HCT116 (cell line): ENCODE data around the gene NMU. TPM values are rescaled to one million over a fixed set of nuclear protein-coding genes. Genes with fewer than 3 reads are reported as not detected.

Experiments used
- ATAC-seq: fragments of 200-7000 bp; cut with Tn5 transposase; 2 replicates; pipeline ENCODE4 v1.9.1; 2020; ENCODE audit warnings: mild to moderate bottlenecking, moderate library complexity
- BruUV-seq: library from RNA; stranded (reverse); fragments of 400-500 nt; replicated peaks from 2 replicates; lab custom pipeline; 2021; lab: Mats Ljungman, UMichigan
- CTCF ChIA-PET: fragments of 300-600 bp; sonication (Branson Sonifier 250); formaldehyde crosslinking; loops from one replicate; lab custom pipeline; 2021; ENCODE audit warnings: antibody characterized with exemption; lab: Charles Lee
- POLR2A ChIA-PET: fragments of 300-600, 350-600 bp; sonication (Branson Sonifier 250); formaldehyde crosslinking; loops from one replicate; lab custom pipeline; 2021; ENCODE audit warnings: antibody characterized with exemption; lab: Charles Lee
- RAD21 ChIA-PET, 2 experiments: fragments of 300-600 bp; sonication (Branson Sonifier 250); formaldehyde crosslinking; loops; one replicate each; lab custom pipeline; 2023; ENCODE audit warnings: low total read pairs in 2 of 2; ENCODE audit not compliant: uncharacterized antibody in 2 of 2, unreplicated experiment in 2 of 2, low non-redundant PET in 1 of 2; lab: Charles Lee
- DNase-seq: peaks from one replicate; pipeline ENCODE4 v3.0.0-alpha.2; 2010; ENCODE audit warnings: low read depth, low spot score
- H2AFZ ChIP-seq: fragments of 200-600 bp; shearing (Covaris generic), sonication (generic); 2 replicates; pipeline ENCODE4 v1.6.1; 2017; ENCODE audit warnings: low read depth, mixed run types, mixed read lengths, antibody characterized with exemption, low read length; ENCODE audit not compliant: poor library complexity, severe bottlenecking
- H3K27ac ChIP-seq: 2 replicates; pipeline ENCODE4 v1.5.1; 2012; ENCODE audit warnings: low read depth, low read length
- H3K27me3 ChIP-seq: fragments of 200-600 bp; sonication (generic); 2 replicates; pipeline ENCODE4 v1.6.1; 2016; ENCODE audit warnings: mixed run types, low read length, mixed read lengths; ENCODE audit not compliant: insufficient read depth
- H3K36me3 ChIP-seq, 2 experiments: fragments of 200-500 bp in 1 of 2; fragments of 200-600 bp in 1 of 2; sonication (Bioruptor generic) in 1 of 2; sonication (generic) in 1 of 2; 2 replicates each; pipeline versions ENCODE4 v1.5.1 to v1.6.1; 2014 to 2016; ENCODE audit warnings: low read length in 2 of 2, inconsistent platforms in 1 of 2, mixed read lengths in 1 of 2, mixed run types in 1 of 2; ENCODE audit not compliant: insufficient read depth in 2 of 2, control insufficient read depth in 1 of 2
- H3K4me1 ChIP-seq, 2 experiments: fragments of 200-600 bp in 1 of 2; sonication (generic) in 1 of 2; 2 replicates each; pipeline versions ENCODE4 v1.5.1 to v1.6.1; 2012 to 2017; ENCODE audit warnings: low read length in 2 of 2, inconsistent platforms in 1 of 2, mild to moderate bottlenecking in 1 of 2, mixed read lengths in 1 of 2, mixed run types in 1 of 2, moderate library complexity in 1 of 2; ENCODE audit not compliant: insufficient read depth in 2 of 2, control insufficient read depth in 1 of 2
- H3K4me2 ChIP-seq: fragments of 200-600 bp; sonication (generic); 2 replicates; pipeline ENCODE4 v1.6.1; 2017; ENCODE audit warnings: mixed run types, low read length, mixed read lengths
- H3K4me3 ChIP-seq, 2 experiments: fragments of 200-600 bp in 1 of 2; sonication (generic) in 1 of 2; replicated peaks in 1 of 2; 2 replicates each; pipeline ENCODE4 v1.5.1; 2011 to 2016; ENCODE audit warnings: low read length in 2 of 2, control low read depth in 1 of 2, low read depth in 1 of 2, mild to moderate bottlenecking in 1 of 2, mixed read lengths in 1 of 2, mixed run types in 1 of 2
- H3K79me2 ChIP-seq: fragments of 200-600 bp; sonication (generic); 2 replicates; pipeline ENCODE4 v1.6.1; 2017; ENCODE audit warnings: mild to moderate bottlenecking, mixed run types, low read length, moderate library complexity, mixed read lengths; ENCODE audit not compliant: insufficient read depth
- H3K9ac ChIP-seq: fragments of 200-600 bp; sonication (generic); 2 replicates; pipeline ENCODE4 v1.6.1; 2016; ENCODE audit warnings: low read length, mixed read lengths
- H3K9me2 ChIP-seq: fragments of 200-600 bp; sonication (generic), shearing (Covaris generic); 2 replicates; pipeline ENCODE4 v1.6.1; 2017; ENCODE audit warnings: mixed run types, mild to moderate bottlenecking, moderate library complexity; ENCODE audit not compliant: insufficient read depth
- H3K9me3 ChIP-seq, 2 experiments: fragments of 200-500 bp in 1 of 2; fragments of 200-600 bp in 1 of 2; sonication (Bioruptor generic) in 1 of 2; sonication (generic) in 1 of 2; 2 replicates each; pipeline ENCODE4 v1.6.1; 2014 to 2017; ENCODE audit warnings: low read length in 2 of 2, mixed read lengths in 2 of 2, inconsistent platforms in 1 of 2, low read depth in 1 of 2, mild to moderate bottlenecking in 1 of 2, mixed run types in 1 of 2, moderate library complexity in 1 of 2; ENCODE audit not compliant: control insufficient read depth in 1 of 2, insufficient read depth in 1 of 2
- H4K20me1 ChIP-seq: fragments of 200-600 bp; sonication (generic), shearing (Covaris generic); 2 replicates; pipeline ENCODE4 v1.6.1; 2017; ENCODE audit warnings: mixed run types, mild to moderate bottlenecking, moderate library complexity; ENCODE audit not compliant: insufficient read depth
- POLR2A ChIP-seq: IDR thresholded peaks from 2 replicates; pipeline ENCODE4 v1.7.0; 2011; ENCODE audit warnings: borderline replicate concordance; ENCODE audit not compliant: insufficient read depth, insufficient read length; ENCODE audit errors: extremely low read depth
- POLR2AphosphoS5 ChIP-seq: IDR thresholded peaks from 2 replicates; pipeline ENCODE4 v1.6.1; 2011; ENCODE audit warnings: mild to moderate bottlenecking, low read depth, low read length, moderate library complexity
- SIN3A ChIP-seq: IDR thresholded peaks from 2 replicates; pipeline ENCODE4 v1.6.1; 2012; ENCODE audit warnings: low read depth
- SP1 ChIP-seq: IDR thresholded peaks from 2 replicates; pipeline ENCODE4 v1.6.1; 2012; ENCODE audit warnings: low read depth
- intact Hi-C: fragments of 100-400 bp; cut with micrococcal nuclease; formaldehyde crosslinking; loops from 2 replicates; pipeline ENCODE4 v1.10.0; 2022
- total RNA-seq: library from RNA; stranded (reverse); gene quantifications from one replicate; pipeline ENCODE4 v1.2.1, GENCODE V29; 2021; ENCODE audit not compliant: unreplicated experiment
- TF ChIP-seq, protein P1 (sequence below): IDR thresholded peaks from 2 replicates; pipeline ENCODE4 v1.6.1; 2012
- TF ChIP-seq, protein P2 (sequence below), 3 experiments: fragments of 200-600 bp in 1 of 3; sonication (generic) in 1 of 3; IDR thresholded peaks in 2 of 3; conservative IDR thresholded peaks in 1 of 3; 2 replicates each; pipeline ENCODE4 v1.5.1; 2012 to 2017; ENCODE audit warnings: low read depth in 2 of 3, low read length in 2 of 3, antibody characterized with exemption in 1 of 3, borderline replicate concordance in 1 of 3, control low read depth in 1 of 3, mild to moderate bottlenecking in 1 of 3, mixed read lengths in 1 of 3, mixed run types in 1 of 3, moderate library complexity in 1 of 3; ENCODE audit not compliant: insufficient read depth in 1 of 3
- TF ChIP-seq, protein P3 (sequence below): IDR thresholded peaks from 2 replicates; pipeline ENCODE4 v1.6.1; 2011; ENCODE audit warnings: mild to moderate bottlenecking, low read length, moderate library complexity; ENCODE audit not compliant: insufficient replicate concordance; ENCODE audit errors: extremely low read depth

Gene NMU
- total RNA-seq, 1 experiment from 2014 or later, result 81.1 TPM

DNA sequence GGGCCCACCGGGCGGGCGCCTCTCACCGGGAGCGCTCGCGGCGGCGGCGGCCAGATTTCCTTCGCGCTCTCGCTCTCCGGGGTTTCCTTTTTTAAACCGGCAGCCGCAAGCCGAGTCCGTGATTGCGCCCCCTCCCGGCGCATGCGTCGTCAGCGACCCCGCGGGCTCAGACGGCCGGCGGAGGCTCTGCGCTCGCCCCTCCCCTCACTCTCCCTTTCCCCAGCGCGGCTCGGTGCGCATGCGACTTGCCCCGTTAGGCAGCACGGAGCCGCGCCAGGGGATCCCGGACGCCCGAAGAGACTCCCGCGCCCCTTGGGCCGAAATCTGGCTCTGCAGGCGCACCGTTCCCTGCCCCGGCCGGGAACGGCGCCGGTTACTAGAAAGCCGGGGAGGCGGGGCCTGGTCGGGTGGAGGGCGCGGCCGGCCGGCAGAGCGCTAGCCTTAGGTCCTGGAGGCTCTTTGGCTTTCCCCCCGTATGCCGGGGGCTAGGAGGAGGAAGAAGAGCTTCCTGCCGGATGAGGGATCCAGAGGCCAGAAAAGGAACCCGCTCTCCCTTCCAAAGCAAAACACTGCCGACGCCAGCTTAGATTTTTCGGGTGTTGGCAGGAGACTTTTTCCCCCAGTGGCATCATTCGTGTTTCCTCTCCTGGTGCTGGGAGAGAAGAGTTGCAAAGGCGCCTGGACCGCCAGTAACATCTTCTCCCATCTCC lies 89.2 kb downstream of the NMU start, which contains the start of gene CLOCK:
TSS of gene CLOCK (minus strand) at position 154 of the 710 bp plus-strand sequence. CDS start 64,124 bp downstream, outside the sequence.
- no TSS peak for BruUV-seq

More for the DNA sequence above, 89.2 kb downstream of the NMU start, which contains the start of gene CLOCK:
- intact Hi-C loops, result loop anchor here (5.0 to 10.0 kb wide), 4 partner anchors 88 to 200 kb away; partner anchors contain the start of genes NMU and SRD5A3
- POLR2A ChIA-PET, result interaction anchor here (0.7 to 0.9 kb wide), 2 partner anchors 11 to 187 kb away, joined by 3 read pairs; no protein-coding TSS in a partner anchor
- H3K36me3 ChIP-seq, result no peaks in the 10 kb centered on the region
- RAD21 ChIA-PET, result no interaction called here
- H3K9me3 ChIP-seq, result no peaks in the 10 kb centered on the region
- ATAC-seq, result peak; percentile 60
- CTCF ChIA-PET, result interaction anchor here (1.0 kb wide), 1 partner anchor 200 kb away, joined by 5 read pairs; the partner anchor contains the start of gene SRD5A3
- peak within 1 kb of the TSS; percentile 73 to 80 for H3K4me3 ChIP-seq
- H4K20me1 ChIP-seq, result no peaks in the 10 kb centered on the region
- no peak within 1 kb of the TSS for H2AFZ ChIP-seq
- peak within 1 kb of the TSS; percentile 85 for H3K9ac ChIP-seq
- H3K79me2 ChIP-seq, result peaks cover 48% of the 10 kb centered on the region
- peak; percentile 68 for DNase-seq
- TF ChIP-seq POLR2AphosphoS5, result peak; percentile 37; the same call in 1 of the 2 replicates
- TF ChIP-seq, protein P1, sequence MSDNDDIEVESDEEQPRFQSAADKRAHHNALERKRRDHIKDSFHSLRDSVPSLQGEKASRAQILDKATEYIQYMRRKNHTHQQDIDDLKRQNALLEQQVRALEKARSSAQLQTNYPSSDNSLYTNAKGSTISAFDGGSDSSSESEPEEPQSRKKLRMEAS, result peak; percentile 60; the same call in 1 of the 2 replicates
- no peak for TF ChIP-seq SP1
- 0 out of 2 replicates have a peak, but pooled peaks have one; percentile 28 for TF ChIP-seq SIN3A
- TF ChIP-seq POLR2A, result peak; percentile 47
- TF ChIP-seq, protein P2, sequence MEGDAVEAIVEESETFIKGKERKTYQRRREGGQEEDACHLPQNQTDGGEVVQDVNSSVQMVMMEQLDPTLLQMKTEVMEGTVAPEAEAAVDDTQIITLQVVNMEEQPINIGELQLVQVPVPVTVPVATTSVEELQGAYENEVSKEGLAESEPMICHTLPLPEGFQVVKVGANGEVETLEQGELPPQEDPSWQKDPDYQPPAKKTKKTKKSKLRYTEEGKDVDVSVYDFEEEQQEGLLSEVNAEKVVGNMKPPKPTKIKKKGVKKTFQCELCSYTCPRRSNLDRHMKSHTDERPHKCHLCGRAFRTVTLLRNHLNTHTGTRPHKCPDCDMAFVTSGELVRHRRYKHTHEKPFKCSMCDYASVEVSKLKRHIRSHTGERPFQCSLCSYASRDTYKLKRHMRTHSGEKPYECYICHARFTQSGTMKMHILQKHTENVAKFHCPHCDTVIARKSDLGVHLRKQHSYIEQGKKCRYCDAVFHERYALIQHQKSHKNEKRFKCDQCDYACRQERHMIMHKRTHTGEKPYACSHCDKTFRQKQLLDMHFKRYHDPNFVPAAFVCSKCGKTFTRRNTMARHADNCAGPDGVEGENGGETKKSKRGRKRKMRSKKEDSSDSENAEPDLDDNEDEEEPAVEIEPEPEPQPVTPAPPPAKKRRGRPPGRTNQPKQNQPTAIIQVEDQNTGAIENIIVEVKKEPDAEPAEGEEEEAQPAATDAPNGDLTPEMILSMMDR (IDR thresholded peaks at IDR 0.05 in 2 of 3, conservative IDR thresholded peaks at IDR 0.05 in 1 of 3; ENCODE audit: borderline replicate concordance in 1 of 3, insufficient read depth in 1 of 3, low read depth in 2 of 3, low read length in 2 of 3), result peak in 2 of 3 experiments; percentile 35 to 49; a peak in 4 of 6 replicates
- TF ChIP-seq, protein P3, sequence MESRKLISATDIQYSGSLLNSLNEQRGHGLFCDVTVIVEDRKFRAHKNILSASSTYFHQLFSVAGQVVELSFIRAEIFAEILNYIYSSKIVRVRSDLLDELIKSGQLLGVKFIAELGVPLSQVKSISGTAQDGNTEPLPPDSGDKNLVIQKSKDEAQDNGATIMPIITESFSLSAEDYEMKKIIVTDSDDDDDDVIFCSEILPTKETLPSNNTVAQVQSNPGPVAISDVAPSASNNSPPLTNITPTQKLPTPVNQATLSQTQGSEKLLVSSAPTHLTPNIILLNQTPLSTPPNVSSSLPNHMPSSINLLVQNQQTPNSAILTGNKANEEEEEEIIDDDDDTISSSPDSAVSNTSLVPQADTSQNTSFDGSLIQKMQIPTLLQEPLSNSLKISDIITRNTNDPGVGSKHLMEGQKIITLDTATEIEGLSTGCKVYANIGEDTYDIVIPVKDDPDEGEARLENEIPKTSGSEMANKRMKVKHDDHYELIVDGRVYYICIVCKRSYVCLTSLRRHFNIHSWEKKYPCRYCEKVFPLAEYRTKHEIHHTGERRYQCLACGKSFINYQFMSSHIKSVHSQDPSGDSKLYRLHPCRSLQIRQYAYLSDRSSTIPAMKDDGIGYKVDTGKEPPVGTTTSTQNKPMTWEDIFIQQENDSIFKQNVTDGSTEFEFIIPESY, result no peak
- peak within 1 kb of the TSS; percentile 91 for H3K4me2 ChIP-seq
- peak within 1 kb of the TSS; percentile 100 for H3K27ac ChIP-seq
- H3K9me2 ChIP-seq, result no peaks in the 10 kb centered on the region
- peaks cover 57 to 68% of the 10 kb centered on the region in 2 experiments for H3K4me1 ChIP-seq
- no peaks in the 10 kb centered on the region for H3K27me3 ChIP-seq
